Neural cell (in vitro differentiated cells): ENCODE measurements around the gene RGL1.

Experiments used
- EP300 ChIP-seq: fragments of 450-650 bp; conservative IDR thresholded peaks from 2 replicates; pipeline ENCODE4 v1.6.1; 2014; ENCODE audit warnings: antibody characterized with exemption, mild to moderate bottlenecking, moderate library complexity; ENCODE audit not compliant: poor library complexity, severe bottlenecking
- EZH2 ChIP-seq: fragments of 200-600, 300-800 bp; shearing (Covaris generic), sonication (generic); IDR thresholded peaks from 2 replicates; pipeline ENCODE4 v1.6.1; 2014; ENCODE audit warnings: antibody characterized with exemption, low read length, borderline replicate concordance, mild to moderate bottlenecking; ENCODE audit not compliant: insufficient read depth, poor library complexity, severe bottlenecking
- MXI1 ChIP-seq: fragments of 450-650 bp; conservative IDR thresholded peaks from 2 replicates; pipeline ENCODE4 v1.6.1; 2014; ENCODE audit warnings: antibody characterized with exemption, mild to moderate bottlenecking; ENCODE audit not compliant: poor library complexity, severe bottlenecking
- POLR2AphosphoS5 ChIP-seq: IDR thresholded peaks from 2 replicates; pipeline ENCODE4 v1.6.1; 2012
- RAD21 ChIP-seq: fragments of 450-650 bp; conservative IDR thresholded peaks from 2 replicates; pipeline ENCODE4 v1.6.1; 2014; ENCODE audit warnings: antibody characterized with exemption, mild to moderate bottlenecking, moderate library complexity
- SMC3 ChIP-seq: fragments of 450-650 bp; conservative IDR thresholded peaks from 2 replicates; pipeline ENCODE4 v1.6.1; 2014; ENCODE audit warnings: antibody characterized with exemption, mild to moderate bottlenecking, moderate library complexity; ENCODE audit not compliant: poor library complexity
- TAF1 ChIP-seq: IDR thresholded peaks from 2 replicates; pipeline ENCODE4 v1.6.1; 2012; ENCODE audit warnings: low read depth
- TF ChIP-seq, protein P1 (sequence below): fragments of 450-650 bp; IDR thresholded peaks from 2 replicates; pipeline ENCODE4 v1.5.1; 2014; ENCODE audit warnings: antibody characterized with exemption, mild to moderate bottlenecking, moderate library complexity; ENCODE audit not compliant: poor library complexity, severe bottlenecking
- TF ChIP-seq, protein P2 (sequence below): IDR thresholded peaks from 2 replicates; pipeline ENCODE4 v1.6.1; 2012; ENCODE audit warnings: borderline replicate concordance

DNA sequence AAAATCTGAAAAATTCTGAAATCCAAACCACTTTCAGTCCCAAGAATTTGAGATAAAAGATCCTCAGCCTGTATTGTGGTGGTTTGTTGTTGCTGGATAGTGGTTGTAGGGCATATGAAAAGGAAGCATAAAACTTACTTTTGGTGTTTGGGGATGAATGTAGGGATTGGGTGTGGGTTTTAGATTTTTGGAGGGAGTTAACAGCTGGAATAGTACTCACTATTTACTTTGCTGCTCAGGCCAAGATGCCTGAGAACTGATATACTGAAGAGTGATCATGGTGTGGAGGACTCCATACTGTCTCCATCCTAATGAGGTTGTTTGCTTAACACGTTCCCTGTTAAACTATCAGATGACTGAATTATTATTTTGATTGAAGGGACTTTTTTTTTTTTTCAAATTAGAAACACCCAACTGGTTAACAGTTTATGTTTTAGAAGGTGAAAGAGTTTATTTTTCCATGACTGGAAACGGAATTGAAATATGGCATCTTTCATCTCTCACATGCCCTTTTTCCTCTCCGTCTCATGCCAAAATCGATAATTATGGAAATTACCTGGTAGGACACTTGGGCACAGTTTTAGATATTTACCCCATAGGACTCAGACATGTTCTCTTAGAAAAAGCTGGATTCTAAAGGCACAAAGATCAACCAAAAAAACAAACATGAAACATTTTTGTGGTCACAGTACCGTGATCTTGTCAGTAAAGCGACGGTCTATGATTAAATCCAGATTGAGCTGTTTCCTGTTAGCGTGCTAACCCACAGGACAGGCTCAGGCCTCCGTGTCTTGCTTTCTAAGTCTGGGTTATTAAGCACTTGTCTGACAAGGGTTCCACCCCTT is 37.3 kb downstream of the RGL1 start:
- TF ChIP-seq RAD21 (no peak), EP300 (no peak), EZH2 (no peak), MXI1 (no peak), POLR2AphosphoS5 (no peak), TAF1 (no peak), SMC3 (no peak)
- TF ChIP-seq, protein P1, sequence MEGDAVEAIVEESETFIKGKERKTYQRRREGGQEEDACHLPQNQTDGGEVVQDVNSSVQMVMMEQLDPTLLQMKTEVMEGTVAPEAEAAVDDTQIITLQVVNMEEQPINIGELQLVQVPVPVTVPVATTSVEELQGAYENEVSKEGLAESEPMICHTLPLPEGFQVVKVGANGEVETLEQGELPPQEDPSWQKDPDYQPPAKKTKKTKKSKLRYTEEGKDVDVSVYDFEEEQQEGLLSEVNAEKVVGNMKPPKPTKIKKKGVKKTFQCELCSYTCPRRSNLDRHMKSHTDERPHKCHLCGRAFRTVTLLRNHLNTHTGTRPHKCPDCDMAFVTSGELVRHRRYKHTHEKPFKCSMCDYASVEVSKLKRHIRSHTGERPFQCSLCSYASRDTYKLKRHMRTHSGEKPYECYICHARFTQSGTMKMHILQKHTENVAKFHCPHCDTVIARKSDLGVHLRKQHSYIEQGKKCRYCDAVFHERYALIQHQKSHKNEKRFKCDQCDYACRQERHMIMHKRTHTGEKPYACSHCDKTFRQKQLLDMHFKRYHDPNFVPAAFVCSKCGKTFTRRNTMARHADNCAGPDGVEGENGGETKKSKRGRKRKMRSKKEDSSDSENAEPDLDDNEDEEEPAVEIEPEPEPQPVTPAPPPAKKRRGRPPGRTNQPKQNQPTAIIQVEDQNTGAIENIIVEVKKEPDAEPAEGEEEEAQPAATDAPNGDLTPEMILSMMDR, result no peak
- TF ChIP-seq, protein P2, sequence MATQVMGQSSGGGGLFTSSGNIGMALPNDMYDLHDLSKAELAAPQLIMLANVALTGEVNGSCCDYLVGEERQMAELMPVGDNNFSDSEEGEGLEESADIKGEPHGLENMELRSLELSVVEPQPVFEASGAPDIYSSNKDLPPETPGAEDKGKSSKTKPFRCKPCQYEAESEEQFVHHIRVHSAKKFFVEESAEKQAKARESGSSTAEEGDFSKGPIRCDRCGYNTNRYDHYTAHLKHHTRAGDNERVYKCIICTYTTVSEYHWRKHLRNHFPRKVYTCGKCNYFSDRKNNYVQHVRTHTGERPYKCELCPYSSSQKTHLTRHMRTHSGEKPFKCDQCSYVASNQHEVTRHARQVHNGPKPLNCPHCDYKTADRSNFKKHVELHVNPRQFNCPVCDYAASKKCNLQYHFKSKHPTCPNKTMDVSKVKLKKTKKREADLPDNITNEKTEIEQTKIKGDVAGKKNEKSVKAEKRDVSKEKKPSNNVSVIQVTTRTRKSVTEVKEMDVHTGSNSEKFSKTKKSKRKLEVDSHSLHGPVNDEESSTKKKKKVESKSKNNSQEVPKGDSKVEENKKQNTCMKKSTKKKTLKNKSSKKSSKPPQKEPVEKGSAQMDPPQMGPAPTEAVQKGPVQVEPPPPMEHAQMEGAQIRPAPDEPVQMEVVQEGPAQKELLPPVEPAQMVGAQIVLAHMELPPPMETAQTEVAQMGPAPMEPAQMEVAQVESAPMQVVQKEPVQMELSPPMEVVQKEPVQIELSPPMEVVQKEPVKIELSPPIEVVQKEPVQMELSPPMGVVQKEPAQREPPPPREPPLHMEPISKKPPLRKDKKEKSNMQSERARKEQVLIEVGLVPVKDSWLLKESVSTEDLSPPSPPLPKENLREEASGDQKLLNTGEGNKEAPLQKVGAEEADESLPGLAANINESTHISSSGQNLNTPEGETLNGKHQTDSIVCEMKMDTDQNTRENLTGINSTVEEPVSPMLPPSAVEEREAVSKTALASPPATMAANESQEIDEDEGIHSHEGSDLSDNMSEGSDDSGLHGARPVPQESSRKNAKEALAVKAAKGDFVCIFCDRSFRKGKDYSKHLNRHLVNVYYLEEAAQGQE, result no peak
